SK-N-SH (cell line): ENCODE results near the gene USP46. TPM values are rescaled to one million over a fixed set of nuclear protein-coding genes. Genes with fewer than 3 reads are reported as not detected.

Source experiments
- CTCF ChIA-PET: fragments of 300-600, 350-600 bp; formaldehyde crosslinking; extraction: SDS; loops from one replicate; lab custom pipeline; 2021; lab: Yijun Ruan, JAX
- POLR2A ChIA-PET: fragments of 350-600 bp; sonication (Branson Sonifier 250); formaldehyde crosslinking; extraction: SDS; loops from one replicate; lab custom pipeline; 2020; ENCODE audit warnings: antibody characterized with exemption, inconsistent platforms; lab: Yijun Ruan, JAX
- DNase-seq: peaks from one replicate; pipeline ENCODE4 v3.0.0; 2012
- H2AFZ ChIP-seq: fragments of 200-600 bp; sonication (generic); 2 replicates; pipeline ENCODE4 v1.8.1; 2016; ENCODE audit warnings: antibody characterized with exemption, mild to moderate bottlenecking, low read depth
- H3F3A ChIP-seq: fragments of 200-600 bp; sonication (generic); replicated peaks from 2 replicates; pipeline ENCODE3; 2016; ENCODE audit warnings: antibody characterized with exemption, mild to moderate bottlenecking; ENCODE audit not compliant: insufficient read depth
- H3K27ac ChIP-seq, 2 experiments: fragments of 200-500 bp in 1 of 2; fragments of 200-600 bp in 1 of 2; sonication (Bioruptor generic) in 1 of 2; sonication (generic), shearing (Covaris generic) in 1 of 2; 2 replicates each; pipeline versions ENCODE4 v1.5.1 to v1.6.1; 2014 to 2016; ENCODE audit warnings: low read depth in 2 of 2, inconsistent platforms in 1 of 2, low read length in 1 of 2, mild to moderate bottlenecking in 1 of 2, mixed read lengths in 1 of 2
- H3K27me3 ChIP-seq: fragments of 200-600 bp; sonication (generic), shearing (Covaris generic); 2 replicates; pipeline ENCODE4 v1.6.1; 2016; ENCODE audit warnings: mixed run types; ENCODE audit not compliant: insufficient read depth
- H3K36me3 ChIP-seq, 2 experiments: fragments of 200-500 bp in 1 of 2; fragments of 200-600 bp in 1 of 2; sonication (Bioruptor generic) in 1 of 2; sonication (generic) in 1 of 2; replicated peaks in 1 of 2; 2 replicates each; pipeline versions ENCODE3 to v1.5.1; 2014 to 2016; ENCODE audit warnings: low read length in 1 of 2, mild to moderate bottlenecking in 1 of 2; ENCODE audit not compliant: insufficient read depth in 2 of 2, control insufficient read depth in 1 of 2
- H3K4me1 ChIP-seq, 2 experiments: fragments of 200-500 bp in 1 of 2; fragments of 200-600 bp in 1 of 2; sonication (Bioruptor generic) in 1 of 2; sonication (generic), shearing (Covaris generic) in 1 of 2; 2 replicates each; pipeline versions ENCODE4 v1.5.1 to v1.6.1; 2014 to 2016; ENCODE audit warnings: low read depth in 1 of 2, low read length in 1 of 2, mixed run types in 1 of 2; ENCODE audit not compliant: insufficient read depth in 2 of 2, control insufficient read depth in 1 of 2
- H3K4me2 ChIP-seq: fragments of 200-600 bp; sonication (generic), shearing (Covaris generic); 2 replicates; pipeline ENCODE4 v1.6.1; 2017; ENCODE audit warnings: mixed run types
- H3K4me3 ChIP-seq, 2 experiments: fragments of 200-500 bp in 1 of 2; fragments of 200-600 bp in 1 of 2; sonication (Bioruptor generic) in 1 of 2; sonication (generic), shearing (Covaris generic) in 1 of 2; 2 replicates each; pipeline versions ENCODE4 v1.5.1 to v1.8.1; 2014 to 2016; ENCODE audit warnings: low read depth in 2 of 2, inconsistent platforms in 1 of 2, low read length in 1 of 2, mild to moderate bottlenecking in 1 of 2, mixed read lengths in 1 of 2, moderate library complexity in 1 of 2
- H3K79me2 ChIP-seq: fragments of 200-600 bp; sonication (generic); 2 replicates; pipeline ENCODE4 v1.8.1; 2017; ENCODE audit warnings: mild to moderate bottlenecking; ENCODE audit not compliant: insufficient read depth
- H3K9ac ChIP-seq: fragments of 200-600 bp; sonication (generic); 2 replicates; pipeline ENCODE4 v1.6.1; 2017; ENCODE audit warnings: mixed run types
- H3K9me2 ChIP-seq: fragments of 200-600 bp; sonication (generic); 2 replicates; pipeline ENCODE4 v1.6.1; 2017; ENCODE audit warnings: mixed run types
- H3K9me3 ChIP-seq: fragments of 200-600 bp; sonication (generic); 2 replicates; pipeline ENCODE4 v1.6.1; 2017; ENCODE audit warnings: mixed run types, mild to moderate bottlenecking, moderate library complexity
- H4K20me1 ChIP-seq: fragments of 200-600 bp; sonication (generic); 2 replicates; pipeline ENCODE4 v1.6.1; 2017; ENCODE audit warnings: mild to moderate bottlenecking, mixed run types; ENCODE audit not compliant: insufficient read depth
- CHD2 ChIP-seq: fragments of 150-350 bp; IDR thresholded peaks from 2 replicates; pipeline ENCODE4 v1.6.1; 2018; ENCODE audit warnings: low read length; ENCODE audit not compliant: partially characterized antibody
- ELF1 ChIP-seq: IDR thresholded peaks from 2 replicates; pipeline ENCODE4 v1.4.0; 2012
- FOSL2 ChIP-seq: IDR thresholded peaks from 2 replicates; pipeline ENCODE4 v1.4.0; 2012; ENCODE audit warnings: low read depth, mild to moderate bottlenecking, moderate library complexity, borderline replicate concordance
- FOXJ3 ChIP-seq: sonication (generic); formaldehyde crosslinking; IDR thresholded peaks from 2 replicates; pipeline ENCODE4 v1.5.1; 2020; ENCODE audit warnings: mild to moderate bottlenecking, missing genetic modification reagents
- FOXM1 ChIP-seq: IDR thresholded peaks from 2 replicates; pipeline ENCODE4 v1.4.0; 2012; ENCODE audit warnings: low read depth, mild to moderate bottlenecking
- GABPA ChIP-seq: IDR thresholded peaks from 2 replicates; pipeline ENCODE4 v1.4.0; 2012; ENCODE audit warnings: low read depth, mild to moderate bottlenecking
- IRF3 ChIP-seq: fragments of 150-350 bp; IDR thresholded peaks from 2 replicates; pipeline ENCODE4 v1.6.1; 2016; ENCODE audit warnings: mild to moderate bottlenecking, low read depth, low read length
- JUND ChIP-seq: IDR thresholded peaks from 2 replicates; pipeline ENCODE4 v1.4.0; 2012
- MAX ChIP-seq: IDR thresholded peaks from 2 replicates; pipeline ENCODE4 v1.4.0; 2012; ENCODE audit warnings: low read depth
- NFIC ChIP-seq: IDR thresholded peaks from 2 replicates; pipeline ENCODE4 v1.4.0; 2012; ENCODE audit warnings: borderline replicate concordance
- NRF1 ChIP-seq: IDR thresholded peaks from 2 replicates; pipeline ENCODE4 v1.6.1; 2012; ENCODE audit warnings: low read depth, mild to moderate bottlenecking, low read length
- POLR2AphosphoS5 ChIP-seq: IDR thresholded peaks from 2 replicates; pipeline ENCODE4 v1.6.1; 2012; ENCODE audit warnings: low read depth, low read length
- RAD21 ChIP-seq: IDR thresholded peaks from 2 replicates; pipeline ENCODE4 v1.6.1; 2012; ENCODE audit warnings: mild to moderate bottlenecking, low read length
- RXRA ChIP-seq: IDR thresholded peaks from 2 replicates; pipeline ENCODE4 v1.4.0; 2012; ENCODE audit warnings: low read depth, mild to moderate bottlenecking, borderline replicate concordance
- SIN3A ChIP-seq: IDR thresholded peaks from 2 replicates; pipeline ENCODE4 v1.6.1; 2012; ENCODE audit warnings: low read depth, mild to moderate bottlenecking, low read length, moderate library complexity, borderline replicate concordance
- SMC3 ChIP-seq: IDR thresholded peaks from 2 replicates; pipeline ENCODE4 v1.6.1; 2012; ENCODE audit warnings: low read depth, low read length, improper control_type of control experiment
- TEAD4 ChIP-seq: IDR thresholded peaks from 2 replicates; pipeline ENCODE4 v1.4.0; 2012; ENCODE audit warnings: mild to moderate bottlenecking, borderline replicate concordance; ENCODE audit not compliant: insufficient read depth
- USF1 ChIP-seq: IDR thresholded peaks from 2 replicates; pipeline ENCODE4 v1.4.0; 2012; ENCODE audit warnings: low read depth, borderline replicate concordance
- USF2 ChIP-seq: fragments of 150-350 bp; IDR thresholded peaks from 2 replicates; pipeline ENCODE4 v1.6.1; 2017; ENCODE audit warnings: antibody characterized with exemption, low read length, low read depth, borderline replicate concordance
- YY1 ChIP-seq: IDR thresholded peaks from 2 replicates; pipeline ENCODE4 v1.4.0; 2012; ENCODE audit warnings: low read depth, mild to moderate bottlenecking
- WGBS: methylation state at CpG from one replicate; pipeline ENCODE4 v1.1.6; 2017; ENCODE audit warnings: low lambda C conversion rate; 5-methylcytosine and 5-hydroxymethylcytosine counted together
- polyA plus RNA-seq, 3 experiments: library from polyadenylated mRNA; depleted of rRNA; stranded (reverse); fragments of >200 nt; gene quantifications; 2 replicates each; pipeline ENCODE4 v1.2.3, GENCODE V29; 2012

Gene USP46
- polyA plus RNA-seq, 1 of the 3 experiments (the other 2 are of a cell fraction): 4.5 TPM

GRCh38 chr4:52548818-52549570 lies 110.1 kb downstream of the USP46 start:
- Histone ChIP-seq H4K20me1 (no peaks in the 10 kb centered on the region), H3K4me1 (peaks cover 0 to 8% of the 10 kb centered on the region in 2 experiments; a peak in 2 of 4 replicates), H3K9ac (no peak overlapping the region), H3K4me2 (no peak overlapping the region), H3K79me2 (no peaks in the 10 kb centered on the region), H3K4me3 (no peak overlapping the region), H3K36me3 (no peaks in the 10 kb centered on the region), H3K9me3 (no peaks in the 10 kb centered on the region), H3K27ac (no peak overlapping the region), H3F3A (no peaks in the 10 kb centered on the region), H2AFZ (no peak overlapping the region), H3K27me3 (no peaks in the 10 kb centered on the region), H3K9me2 (no peaks in the 10 kb centered on the region)
- ChIA-PET CTCF (interaction anchor here (1.4 kb wide), 1 partner anchor 434 kb away, joined by 3 read pairs; no protein-coding TSS in a partner anchor), POLR2A (no interaction called here)
- WGBS: 57% methylated on average over 8 of the region's 8 CpGs
- no peak for TF ChIP-seq USF1
- no peak for TF ChIP-seq GABPA
- TF ChIP-seq MAX: no peak
- TF ChIP-seq JUND: no peak
- no peak for TF ChIP-seq RXRA
- TF ChIP-seq NFIC: no peak
- no peak for TF ChIP-seq FOSL2
- TF ChIP-seq NRF1: no peak
- TF ChIP-seq SMC3: no peak
- TF ChIP-seq POLR2AphosphoS5: no peak
- no peak for TF ChIP-seq USF2
- no peak for TF ChIP-seq RAD21
- TF ChIP-seq TEAD4: no peak
- no peak for TF ChIP-seq YY1
- no peak for TF ChIP-seq FOXM1
- no peak for TF ChIP-seq CHD2
- TF ChIP-seq IRF3: no peak
- no peak for TF ChIP-seq FOXJ3 (CRISPR knock-in tag)
- no peak for TF ChIP-seq ELF1
- no peak for TF ChIP-seq SIN3A
- DNase-seq: no peak
